Ovary (tissue), 3 donors: ENCODE measurements around the gene N4BP3.

Experiments
- POLR2A ChIP-seq: fragments of 450-650 bp; IDR thresholded peaks from one replicate; pipeline ENCODE4 v1.6.1; 2017; ENCODE audit warnings: antibody characterized with exemption, mild to moderate bottlenecking, moderate library complexity
- TF ChIP-seq, protein P1 (sequence below), 3 donors: fragments of 450-650 bp in 2 of 3; fragments of 200-600 bp in 1 of 3; IDR thresholded peaks; one replicate each; pipeline versions ENCODE4 v1.5.1 to v1.8.0; 2016 to 2022; ENCODE audit warnings: antibody characterized with exemption in 3 of 3, mild to moderate bottlenecking in 1 of 3
- donor health status: DM: no; HTN: no; CAD: no.

DNA sequence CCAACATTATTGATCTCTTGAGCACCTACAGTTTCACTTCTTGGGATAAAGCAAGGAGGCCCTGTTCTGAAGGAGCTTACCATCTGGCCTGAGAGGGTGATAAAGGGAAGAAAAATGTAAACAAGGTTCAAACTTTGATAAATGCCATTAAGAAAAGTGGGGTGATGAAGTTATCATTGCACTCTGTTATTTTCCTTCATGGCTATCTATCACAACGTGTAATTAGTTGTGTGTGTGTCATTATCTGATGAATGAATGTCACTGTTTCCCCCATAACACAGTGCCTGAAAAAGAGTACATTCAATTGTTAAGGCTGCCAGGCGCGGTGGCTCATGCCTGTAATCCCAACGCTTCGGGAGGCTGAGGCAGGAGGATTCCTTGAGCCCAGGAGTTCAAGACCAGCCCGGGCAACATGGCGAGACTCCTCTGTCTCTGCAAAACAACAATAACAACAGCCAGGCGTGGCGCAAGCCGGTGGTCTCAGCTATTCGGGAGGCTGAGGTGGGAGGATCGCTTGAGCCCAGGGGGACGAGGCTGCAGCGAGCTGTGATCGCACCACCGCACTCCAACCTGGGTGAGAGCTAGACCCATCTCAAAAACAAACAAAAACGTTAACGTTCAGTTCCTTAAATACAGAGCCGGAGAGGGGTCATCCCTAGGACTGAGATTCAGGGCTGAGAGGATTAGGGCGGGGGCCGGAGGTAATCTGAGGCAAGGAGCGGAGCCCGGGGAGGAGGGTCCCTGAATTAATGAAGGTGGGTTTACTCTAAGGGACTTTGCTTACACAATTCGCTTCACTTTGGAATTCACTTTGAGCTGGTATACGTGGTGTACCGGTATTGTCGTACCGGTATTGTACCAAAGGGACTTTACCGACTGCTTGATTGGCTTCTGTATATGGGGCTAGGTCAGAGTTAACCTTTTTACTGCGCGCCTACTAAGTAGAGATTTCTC, 39.4 kb downstream of the N4BP3 start:
- TF ChIP-seq, protein P1, sequence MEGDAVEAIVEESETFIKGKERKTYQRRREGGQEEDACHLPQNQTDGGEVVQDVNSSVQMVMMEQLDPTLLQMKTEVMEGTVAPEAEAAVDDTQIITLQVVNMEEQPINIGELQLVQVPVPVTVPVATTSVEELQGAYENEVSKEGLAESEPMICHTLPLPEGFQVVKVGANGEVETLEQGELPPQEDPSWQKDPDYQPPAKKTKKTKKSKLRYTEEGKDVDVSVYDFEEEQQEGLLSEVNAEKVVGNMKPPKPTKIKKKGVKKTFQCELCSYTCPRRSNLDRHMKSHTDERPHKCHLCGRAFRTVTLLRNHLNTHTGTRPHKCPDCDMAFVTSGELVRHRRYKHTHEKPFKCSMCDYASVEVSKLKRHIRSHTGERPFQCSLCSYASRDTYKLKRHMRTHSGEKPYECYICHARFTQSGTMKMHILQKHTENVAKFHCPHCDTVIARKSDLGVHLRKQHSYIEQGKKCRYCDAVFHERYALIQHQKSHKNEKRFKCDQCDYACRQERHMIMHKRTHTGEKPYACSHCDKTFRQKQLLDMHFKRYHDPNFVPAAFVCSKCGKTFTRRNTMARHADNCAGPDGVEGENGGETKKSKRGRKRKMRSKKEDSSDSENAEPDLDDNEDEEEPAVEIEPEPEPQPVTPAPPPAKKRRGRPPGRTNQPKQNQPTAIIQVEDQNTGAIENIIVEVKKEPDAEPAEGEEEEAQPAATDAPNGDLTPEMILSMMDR (IDR thresholded peaks at IDR 0.05): no peak
- TF ChIP-seq POLR2A: no peak
